HG03135 (cell line): ENCODE measurements around the gene C17orf50.
A peak's percentile ranks its signal among the peaks of the same experiment; 100 is the strongest.

ENCODE experiments used
- ATAC-seq: cut with Tn5 transposase; IDR thresholded peaks from one replicate; pipeline ENCODE4 v1.9.1; 2021; ENCODE audit warnings: mild to moderate bottlenecking, moderate library complexity; ENCODE audit not compliant: unreplicated experiment

C17orf50 gene

DNA sequence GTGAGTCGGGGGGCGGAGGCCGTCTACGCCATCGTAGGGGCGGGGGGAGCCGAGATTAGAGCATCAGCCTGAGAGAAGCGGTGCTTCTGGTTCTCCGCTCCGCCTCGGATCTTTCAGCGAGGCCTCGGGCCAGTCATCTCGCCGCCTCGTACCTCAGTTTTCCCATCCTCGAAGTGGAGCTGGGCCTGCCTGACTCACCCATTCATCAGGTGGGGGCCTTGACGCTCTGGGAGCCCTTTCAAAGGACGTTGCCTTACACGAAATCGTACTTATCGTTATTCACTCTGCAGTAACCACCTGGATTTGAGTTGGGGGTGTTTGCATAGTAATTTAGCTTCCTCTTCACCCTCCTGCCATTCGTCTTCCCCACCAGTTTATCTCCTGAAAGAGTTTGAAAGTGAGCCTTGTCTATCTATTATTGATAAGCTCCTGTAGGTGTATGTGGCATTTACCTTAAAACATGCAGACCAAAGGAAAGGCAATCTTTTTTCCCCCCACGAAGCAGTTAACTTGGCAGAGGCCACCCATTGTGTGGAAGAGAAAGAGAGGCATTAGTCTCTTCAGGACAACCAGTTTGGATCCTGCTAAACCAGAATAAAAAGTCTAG, 49.3 kb downstream of the C17orf50 start:
- peak; percentile 5 for ATAC-seq

DNA sequence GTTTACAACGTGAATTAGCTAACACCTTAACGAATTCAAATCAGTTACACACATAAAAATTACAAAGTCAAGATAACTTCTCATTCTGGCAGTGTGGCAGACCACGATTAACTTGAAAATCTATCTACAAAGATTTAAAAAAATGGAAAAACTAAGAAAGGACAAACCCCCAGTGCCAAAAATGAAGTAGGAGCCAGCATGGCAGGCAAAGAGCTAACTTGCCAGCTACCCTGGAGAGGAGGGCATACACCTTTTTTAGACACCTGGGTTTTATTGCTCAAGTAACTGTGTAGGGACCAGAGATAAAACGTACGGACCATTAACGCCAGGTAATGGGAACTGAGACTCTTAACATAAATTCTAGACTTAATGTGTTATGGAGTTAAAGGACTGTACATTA, 51.1 kb downstream of the C17orf50 start:
- no peak for ATAC-seq

DNA sequence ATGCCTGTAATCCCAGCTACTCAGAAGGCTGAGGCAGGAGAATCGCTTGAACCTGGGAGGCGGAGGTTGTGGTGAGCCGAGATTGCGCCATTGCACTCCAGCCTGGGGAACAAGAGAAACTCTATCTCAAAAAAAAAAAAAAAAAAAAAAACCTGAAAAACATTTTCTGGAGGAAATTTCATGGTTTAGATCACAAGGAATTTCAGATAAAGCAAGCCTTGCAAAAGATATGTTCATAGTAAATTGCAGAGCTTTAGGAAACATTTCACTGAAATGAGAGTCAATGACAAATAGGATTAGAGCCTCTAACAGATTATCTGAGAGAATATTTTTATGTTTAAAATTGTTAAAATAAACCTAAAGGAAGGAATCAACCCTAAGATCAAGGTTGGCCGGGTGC, 51.8 kb downstream of the C17orf50 start:
- no peak for ATAC-seq
